WTC11 (cell line): Measurements from ENCODE around the gene NETO1. TPM values are rescaled to one million over a fixed set of nuclear protein-coding genes. Genes with fewer than 3 reads are reported as not detected.

ENCODE experiments used
- ATF3 ChIP-seq: sonication (generic); formaldehyde crosslinking; conservative IDR thresholded peaks from 2 replicates; pipeline ENCODE4 v1.8.1; 2022; ENCODE audit warnings: mild to moderate bottlenecking, missing genetic modification reagents
- CDX4 ChIP-seq: fragments of 250-450 bp; sonication (Bioruptor Pico); IDR thresholded peaks from 2 replicates; pipeline ENCODE4 v1.9.0; 2021; ENCODE audit warnings: moderate library complexity, mild to moderate bottlenecking, inconsistent platforms, borderline replicate concordance
- E2F1 ChIP-seq: sonication (generic); formaldehyde crosslinking; IDR thresholded peaks from 2 replicates; pipeline ENCODE4 v1.8.0; 2022; ENCODE audit warnings: mild to moderate bottlenecking, missing genetic modification reagents
- E2F4 ChIP-seq: sonication (generic); formaldehyde crosslinking; IDR thresholded peaks from 2 replicates; pipeline ENCODE4 v1.8.1; 2022; ENCODE audit warnings: low read depth, mild to moderate bottlenecking, moderate library complexity, missing genetic modification reagents, borderline replicate concordance
- ETV6 ChIP-seq: sonication (generic); formaldehyde crosslinking; IDR thresholded peaks from 2 replicates; pipeline ENCODE4 v1.8.1; 2022; ENCODE audit warnings: mild to moderate bottlenecking, missing genetic modification reagents
- FOXK1 ChIP-seq: sonication (generic); formaldehyde crosslinking; IDR thresholded peaks from 2 replicates; pipeline ENCODE4 v1.8.0; 2022; ENCODE audit warnings: mild to moderate bottlenecking, moderate library complexity, missing genetic modification reagents
- FOXP4 ChIP-seq: sonication (generic); formaldehyde crosslinking; IDR thresholded peaks from 2 replicates; pipeline ENCODE4 v1.8.0; 2022; ENCODE audit warnings: mild to moderate bottlenecking, missing genetic modification reagents
- GABPB1 ChIP-seq: sonication (generic); formaldehyde crosslinking; IDR thresholded peaks from 2 replicates; pipeline ENCODE4 v1.8.1; 2023; ENCODE audit warnings: mild to moderate bottlenecking, missing genetic modification reagents
- SP1 ChIP-seq: sonication (generic); formaldehyde crosslinking; conservative IDR thresholded peaks from 2 replicates; pipeline ENCODE4 v1.8.1; 2022; ENCODE audit warnings: missing genetic modification reagents
- TCF7 ChIP-seq: sonication (generic); formaldehyde crosslinking; IDR thresholded peaks from 2 replicates; pipeline ENCODE4 v1.8.0; 2022; ENCODE audit warnings: mild to moderate bottlenecking, low read depth, missing genetic modification reagents, moderate library complexity
- TEAD1 ChIP-seq: sonication (generic); formaldehyde crosslinking; IDR thresholded peaks from 2 replicates; pipeline ENCODE4 v1.8.0; 2022; ENCODE audit warnings: mild to moderate bottlenecking, missing genetic modification reagents
- ZNF121 ChIP-seq: sonication (generic); formaldehyde crosslinking; IDR thresholded peaks from 2 replicates; pipeline ENCODE4 v1.8.0; 2023; ENCODE audit warnings: missing genetic modification reagents
- ZNF138 ChIP-seq: sonication (generic); formaldehyde crosslinking; conservative IDR thresholded peaks from 2 replicates; pipeline ENCODE4 v1.8.1; 2022; ENCODE audit warnings: mild to moderate bottlenecking, moderate library complexity, missing genetic modification reagents
- ZNF219 ChIP-seq: sonication (generic); formaldehyde crosslinking; IDR thresholded peaks from 2 replicates; pipeline ENCODE4 v1.8.0; 2023; ENCODE audit warnings: missing genetic modification reagents, mild to moderate bottlenecking, borderline replicate concordance
- ZNF317 ChIP-seq: sonication (generic); formaldehyde crosslinking; IDR thresholded peaks from 2 replicates; pipeline ENCODE4 v1.8.1; 2023; ENCODE audit warnings: low read depth, mild to moderate bottlenecking, moderate library complexity, missing genetic modification reagents, borderline replicate concordance
- ZNF416 ChIP-seq: fragments of 250-450 bp; sonication (Bioruptor Pico); IDR thresholded peaks from 2 replicates; pipeline ENCODE4 v1.9.0; 2021; ENCODE audit warnings: mild to moderate bottlenecking, inconsistent platforms
- ZNF423 ChIP-seq: fragments of 250-450 bp; sonication (Bioruptor Pico); IDR thresholded peaks from 2 replicates; pipeline ENCODE4 v2.1.2; 2022; ENCODE audit warnings: mild to moderate bottlenecking, moderate library complexity
- total RNA-seq: library from RNA; stranded (reverse); gene quantifications from 3 replicates; pipeline ENCODE4 v1.2.3, GENCODE V29; 2021
- TF ChIP-seq, protein P1 (sequence below): fragments of 250-450 bp; sonication (Bioruptor Pico); IDR thresholded peaks from 2 replicates; pipeline ENCODE4 v2.1.2; 2022; ENCODE audit warnings: mild to moderate bottlenecking, moderate library complexity
- TF ChIP-seq, protein P2 (sequence below): sonication (generic); formaldehyde crosslinking; IDR thresholded peaks from 2 replicates; pipeline ENCODE4 v1.8.1; 2023; ENCODE audit warnings: mild to moderate bottlenecking, missing genetic modification reagents, moderate library complexity
- TF ChIP-seq, protein P3 (sequence below): fragments of 200-600 bp; IDR thresholded peaks from 2 replicates; pipeline ENCODE4 v1.8.0; 2022; ENCODE audit warnings: antibody characterized with exemption
- TF ChIP-seq, protein P4 (sequence below): sonication (generic); formaldehyde crosslinking; IDR thresholded peaks from 2 replicates; pipeline ENCODE4 v1.8.1; 2023; ENCODE audit warnings: mild to moderate bottlenecking, missing genetic modification reagents

NETO1 gene
- total RNA-seq, 1 experiment from 2014 or later, result 33.1 TPM

DNA sequence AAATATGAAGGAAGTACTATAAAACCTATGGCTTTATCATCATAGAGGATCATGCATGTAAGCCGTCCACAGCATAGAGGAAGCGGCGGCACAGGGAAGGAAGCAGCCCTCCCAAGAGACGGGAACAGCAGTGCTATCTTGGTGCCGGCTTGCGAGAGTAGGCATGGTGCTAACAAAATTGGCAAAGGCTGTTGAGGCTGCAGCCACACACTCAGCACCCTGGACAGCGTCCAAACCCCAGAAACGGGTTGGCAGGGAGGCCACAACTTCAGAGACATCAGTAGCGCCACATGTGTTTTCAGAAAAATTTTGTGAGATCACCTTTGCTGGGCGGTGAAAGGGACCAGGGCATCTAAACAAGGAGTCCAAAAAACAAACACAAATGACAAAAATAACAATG is 37.7 kb downstream of the NETO1 start (continued):
- TF ChIP-seq TCF7 (no peak), ATF3 (CRISPR knock-in tag) (no peak), CDX4 (no peak), SP1 (CRISPR knock-in tag) (no peak), ZNF219 (CRISPR knock-in tag) (0 out of 2 replicates have a peak, but pooled peaks have one; percentile 61), FOXP4 (CRISPR knock-in tag) (peak; percentile 55; the same call in 1 of the 2 replicates), E2F1 (CRISPR knock-in tag) (no peak), ETV6 (CRISPR knock-in tag) (peak; percentile 54; the same call in 1 of the 2 replicates), ZNF317 (CRISPR knock-in tag) (no peak), ZNF416 (CRISPR knock-in tag) (no peak), FOXK1 (CRISPR knock-in tag) (peak; percentile 51; the same call in 1 of the 2 replicates), ZNF121 (CRISPR knock-in tag) (no peak), ZNF138 (CRISPR knock-in tag) (no peak), TEAD1 (0 out of 2 replicates have a peak, but pooled peaks have one; percentile 47), GABPB1 (CRISPR knock-in tag) (no peak), ZNF423 (CRISPR knock-in tag) (no peak), E2F4 (CRISPR knock-in tag) (no peak)
- TF ChIP-seq, protein P1, sequence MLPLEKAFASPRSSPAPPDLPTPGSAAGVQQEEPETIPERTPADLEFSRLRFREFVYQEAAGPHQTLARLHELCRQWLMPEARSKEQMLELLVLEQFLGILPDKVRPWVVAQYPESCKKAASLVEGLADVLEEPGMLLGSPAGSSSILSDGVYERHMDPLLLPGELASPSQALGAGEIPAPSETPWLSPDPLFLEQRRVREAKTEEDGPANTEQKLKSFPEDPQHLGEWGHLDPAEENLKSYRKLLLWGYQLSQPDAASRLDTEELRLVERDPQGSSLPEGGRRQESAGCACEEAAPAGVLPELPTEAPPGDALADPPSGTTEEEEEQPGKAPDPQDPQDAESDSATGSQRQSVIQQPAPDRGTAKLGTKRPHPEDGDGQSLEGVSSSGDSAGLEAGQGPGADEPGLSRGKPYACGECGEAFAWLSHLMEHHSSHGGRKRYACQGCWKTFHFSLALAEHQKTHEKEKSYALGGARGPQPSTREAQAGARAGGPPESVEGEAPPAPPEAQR, result no peak
- TF ChIP-seq, protein P2, sequence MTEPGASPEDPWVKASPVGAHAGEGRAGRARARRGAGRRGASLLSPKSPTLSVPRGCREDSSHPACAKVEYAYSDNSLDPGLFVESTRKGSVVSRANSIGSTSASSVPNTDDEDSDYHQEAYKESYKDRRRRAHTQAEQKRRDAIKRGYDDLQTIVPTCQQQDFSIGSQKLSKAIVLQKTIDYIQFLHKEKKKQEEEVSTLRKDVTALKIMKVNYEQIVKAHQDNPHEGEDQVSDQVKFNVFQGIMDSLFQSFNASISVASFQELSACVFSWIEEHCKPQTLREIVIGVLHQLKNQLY, result no peak
- TF ChIP-seq, protein P3, sequence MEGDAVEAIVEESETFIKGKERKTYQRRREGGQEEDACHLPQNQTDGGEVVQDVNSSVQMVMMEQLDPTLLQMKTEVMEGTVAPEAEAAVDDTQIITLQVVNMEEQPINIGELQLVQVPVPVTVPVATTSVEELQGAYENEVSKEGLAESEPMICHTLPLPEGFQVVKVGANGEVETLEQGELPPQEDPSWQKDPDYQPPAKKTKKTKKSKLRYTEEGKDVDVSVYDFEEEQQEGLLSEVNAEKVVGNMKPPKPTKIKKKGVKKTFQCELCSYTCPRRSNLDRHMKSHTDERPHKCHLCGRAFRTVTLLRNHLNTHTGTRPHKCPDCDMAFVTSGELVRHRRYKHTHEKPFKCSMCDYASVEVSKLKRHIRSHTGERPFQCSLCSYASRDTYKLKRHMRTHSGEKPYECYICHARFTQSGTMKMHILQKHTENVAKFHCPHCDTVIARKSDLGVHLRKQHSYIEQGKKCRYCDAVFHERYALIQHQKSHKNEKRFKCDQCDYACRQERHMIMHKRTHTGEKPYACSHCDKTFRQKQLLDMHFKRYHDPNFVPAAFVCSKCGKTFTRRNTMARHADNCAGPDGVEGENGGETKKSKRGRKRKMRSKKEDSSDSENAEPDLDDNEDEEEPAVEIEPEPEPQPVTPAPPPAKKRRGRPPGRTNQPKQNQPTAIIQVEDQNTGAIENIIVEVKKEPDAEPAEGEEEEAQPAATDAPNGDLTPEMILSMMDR, result no peak
- TF ChIP-seq, protein P4, sequence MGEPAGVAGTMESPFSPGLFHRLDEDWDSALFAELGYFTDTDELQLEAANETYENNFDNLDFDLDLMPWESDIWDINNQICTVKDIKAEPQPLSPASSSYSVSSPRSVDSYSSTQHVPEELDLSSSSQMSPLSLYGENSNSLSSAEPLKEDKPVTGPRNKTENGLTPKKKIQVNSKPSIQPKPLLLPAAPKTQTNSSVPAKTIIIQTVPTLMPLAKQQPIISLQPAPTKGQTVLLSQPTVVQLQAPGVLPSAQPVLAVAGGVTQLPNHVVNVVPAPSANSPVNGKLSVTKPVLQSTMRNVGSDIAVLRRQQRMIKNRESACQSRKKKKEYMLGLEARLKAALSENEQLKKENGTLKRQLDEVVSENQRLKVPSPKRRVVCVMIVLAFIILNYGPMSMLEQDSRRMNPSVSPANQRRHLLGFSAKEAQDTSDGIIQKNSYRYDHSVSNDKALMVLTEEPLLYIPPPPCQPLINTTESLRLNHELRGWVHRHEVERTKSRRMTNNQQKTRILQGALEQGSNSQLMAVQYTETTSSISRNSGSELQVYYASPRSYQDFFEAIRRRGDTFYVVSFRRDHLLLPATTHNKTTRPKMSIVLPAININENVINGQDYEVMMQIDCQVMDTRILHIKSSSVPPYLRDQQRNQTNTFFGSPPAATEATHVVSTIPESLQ, result no peak
